K562 (cell line): ENCODE results near the gene DOCK1. TPM values are rescaled to one million over a fixed set of nuclear protein-coding genes. Genes with fewer than 3 reads are reported as not detected.
"Not testable (repeated sequence)": the region's sequence is repeated elsewhere in the genome, so short reads cannot be mapped to it uniquely, and the experiment has no call there.

Experiments
- ATAC-seq: fragments of 200-7000 bp; cut with Tn5 transposase; 3 replicates; pipeline ENCODE4 v1.9.1; 2020; ENCODE audit warnings: moderate library complexity
- BruUV-seq: library from RNA; stranded (reverse); fragments of 400-500 nt; replicated peaks from 2 replicates; lab custom pipeline; 2021; lab: Mats Ljungman, UMichigan
- CTCF ChIA-PET: fragments of 300-600 bp; formaldehyde crosslinking; extraction: SDS; loops from one replicate; lab custom pipeline; 2021; ENCODE audit warnings: low intra/inter-chr PET ratio; lab: Yijun Ruan, JAX
- POLR2A ChIA-PET: fragments of 300-600, 350-650 bp; sonication (Branson Sonifier 250); formaldehyde crosslinking; extraction: SDS; loops from one replicate; lab custom pipeline; 2021; ENCODE audit warnings: antibody characterized with exemption, inconsistent platforms; lab: Yijun Ruan, JAX
- DNase-seq, 4 experiments: peaks; one replicate each; pipeline versions ENCODE4 v3.0.0 to v3.0.0-alpha.2; 2011 to 2018; ENCODE audit warnings: low spot score in 3 of 4, mixed read lengths in 3 of 4; ENCODE audit errors: extremely low read depth in 1 of 4
- FAIRE-seq: peaks from 2 replicates; lab custom pipeline; 2011; peaks lifted over from hg19 to GRCh38; lab: Jason Lieb, UNC
- H2AFZ ChIP-seq: 2 replicates; pipeline ENCODE4 v1.6.0; 2011; ENCODE audit warnings: low read depth, low read length, control low read depth, inconsistent platforms
- H3K27ac ChIP-seq: fragments of 200-600 bp; 3 replicates; pipeline ENCODE4 v1.8.0; 2011; ENCODE audit warnings: low read depth, mild to moderate bottlenecking, control low read depth, inconsistent platforms, low read length, moderate library complexity, mixed read lengths; ENCODE audit errors: extremely low read depth
- H3K27me3 ChIP-seq, 2 experiments: fragments of 300-600 bp in 1 of 2; 2 replicates in 1 of 2; 3 replicates in 1 of 2; pipeline versions ENCODE4 v1.6.0 to v1.8.0; 2011; ENCODE audit warnings: inconsistent platforms in 2 of 2, low read length in 2 of 2, mild to moderate bottlenecking in 1 of 2, mixed read lengths in 1 of 2, moderate library complexity in 1 of 2; ENCODE audit not compliant: control insufficient read depth in 2 of 2, insufficient read depth in 2 of 2
- H3K36me3 ChIP-seq: fragments of 300-600 bp; 3 replicates; pipeline ENCODE4 v1.8.0; 2011; ENCODE audit warnings: mild to moderate bottlenecking, low read length, inconsistent platforms; ENCODE audit not compliant: control insufficient read depth, insufficient read depth
- H3K4me1 ChIP-seq, 2 experiments: fragments of 200-600 bp in 1 of 2; replicated peaks in 1 of 2; 2 replicates in 1 of 2; 3 replicates in 1 of 2; pipeline versions ENCODE4 v1.5.1 to v1.8.0; 2011; ENCODE audit warnings: inconsistent platforms in 2 of 2, low read length in 2 of 2, mild to moderate bottlenecking in 1 of 2, mixed read lengths in 1 of 2, moderate library complexity in 1 of 2; ENCODE audit not compliant: control insufficient read depth in 2 of 2, insufficient read depth in 2 of 2
- H3K4me2 ChIP-seq: 2 replicates; pipeline ENCODE4 v1.6.1; 2011; ENCODE audit warnings: low read length, control low read depth, inconsistent platforms, mixed read lengths; ENCODE audit not compliant: insufficient read depth
- H3K4me3 ChIP-seq: fragments of 200-600 bp; sonication (generic), shearing (Covaris generic); 2 replicates; pipeline ENCODE4 v1.5.1; 2016; ENCODE audit warnings: control low read depth, inconsistent platforms
- H3K79me2 ChIP-seq: fragments of 200-600 bp; 3 replicates; pipeline ENCODE4 v1.8.0; 2011; ENCODE audit warnings: low read length, inconsistent platforms; ENCODE audit not compliant: control insufficient read depth, insufficient read depth
- H3K9ac ChIP-seq, 2 experiments: 2 replicates each; pipeline versions ENCODE4 v1.6.0 to v1.6.1; 2011; ENCODE audit warnings: low read depth in 2 of 2, low read length in 2 of 2, control low read depth in 1 of 2, inconsistent platforms in 1 of 2, mild to moderate bottlenecking in 1 of 2, mixed read lengths in 1 of 2; ENCODE audit not compliant: insufficient read depth in 1 of 2
- H3K9me1 ChIP-seq: one replicate; pipeline ENCODE4 v1.6.0; 2011; ENCODE audit warnings: inconsistent platforms, mild to moderate bottlenecking, low read length, moderate library complexity; ENCODE audit not compliant: control insufficient read depth, insufficient read depth
- H3K9me3 ChIP-seq: replicated peaks from 2 replicates; pipeline ENCODE4 v1.5.1; 2011; ENCODE audit warnings: low read depth, low read length, inconsistent platforms; ENCODE audit not compliant: control insufficient read depth, insufficient read depth
- H4K20me1 ChIP-seq: replicated peaks from 2 replicates; pipeline ENCODE4 v1.6.1; 2011; ENCODE audit warnings: low read length, inconsistent platforms, mixed read lengths; ENCODE audit not compliant: control insufficient read depth, insufficient read depth
- WGBS: fragments of 100-300 bp; shearing (Covaris generic); methylation state at CpG from one replicate; pipeline ENCODE4 v1.1.6; 2016; ENCODE audit warnings: low coverage, mixed read lengths; ENCODE audit not compliant: insufficient coverage; ENCODE audit errors: missing lambda C conversion rate; 5-methylcytosine and 5-hydroxymethylcytosine counted together
- in situ Hi-C: fragments of 300-500 bp; cut with MboI; formaldehyde crosslinking; loops from 4 replicates; pipeline ENCODE4 v1.15.0; 2018; ENCODE audit warnings: inconsistent platforms, mixed read lengths
- intact Hi-C: fragments of 100-400 bp; cut with micrococcal nuclease; formaldehyde crosslinking; loops from 2 replicates; pipeline ENCODE4 v1.14.2; 2022
- polyA plus RNA-seq, 8 experiments: library from polyadenylated mRNA; depleted of rRNA in 4 of 8; stranded (reverse) in 5 of 8; unstranded in 3 of 8; fragments of >200 nt; fragmentation: Nextera tagmentation in 2 of 8; fragmentation: Illumina TruSeq in 1 of 8; extraction: Ambion mirVana in 2 of 8; extraction: Trizol in 1 of 8; gene quantifications; 2 replicates each; pipeline versions ENCODE4 v1.2.1 to v1.2.3, GENCODE V29; 2011 to 2014; ENCODE audit warnings: inconsistent platforms in 1 of 8, missing spikeins in 1 of 8
- total RNA-seq, 7 experiments: library from RNA; depleted of rRNA in 6 of 7; stranded (reverse); fragments of >200 nt in 6 of 7; fragmentation: Illumina TruSeq in 2 of 7; extraction: Trizol in 2 of 7; gene quantifications; 2 replicates each; pipeline versions ENCODE4 v1.2.1 to v1.2.3, GENCODE V29; 2011 to 2021; ENCODE audit warnings: low replicate concordance in 1 of 7

DOCK1 gene
- total and polyA plus RNA-seq, 9 of the 15 experiments (the other 6 are each of a cell fraction or from before 2014, with no cell fraction given), result 0.31 TPM; not detected in 8

GRCh38 chr10:126882055-126882454 is 23.2 kb upstream of the DOCK1 start:
- FAIRE-seq, H3K27ac ChIP-seq, H3K36me3 ChIP-seq, H3K9ac ChIP-seq, intact Hi-C loops, POLR2A ChIA-PET, DNase-seq, in situ Hi-C loops, ATAC-seq, H3K4me3 ChIP-seq, H3K9me1 ChIP-seq, H2AFZ ChIP-seq, H3K4me2 ChIP-seq, H4K20me1 ChIP-seq, H3K9me3 ChIP-seq, CTCF ChIA-PET, H3K79me2 ChIP-seq, BruUV-seq, H3K27me3 ChIP-seq, H3K4me1 ChIP-seq: not testable (repeated sequence)
- WGBS, result 3% methylated on average over 8 of the region's 16 CpGs

GRCh38 chr10:126888436-126888835 is 16.8 kb upstream of the DOCK1 start:
- ATAC-seq, H3K9ac ChIP-seq, H4K20me1 ChIP-seq, FAIRE-seq, H3K4me3 ChIP-seq, CTCF ChIA-PET, H3K79me2 ChIP-seq, H3K4me1 ChIP-seq, H3K36me3 ChIP-seq, H2AFZ ChIP-seq, intact Hi-C loops, in situ Hi-C loops, H3K27ac ChIP-seq, DNase-seq, BruUV-seq, H3K4me2 ChIP-seq, H3K9me3 ChIP-seq, H3K27me3 ChIP-seq, H3K9me1 ChIP-seq: not testable (repeated sequence)
- WGBS, result 0% methylated on average over 1 of the region's 1 CpG
- POLR2A ChIA-PET, result interaction anchor here (0.6 kb wide), 1 partner anchor 664 kb away, joined by 3 read pairs; no protein-coding TSS in a partner anchor
